H1 (cell line): Measurements from ENCODE around the gene UBR3. TPM values are rescaled to one million over a fixed set of nuclear protein-coding genes. Genes with fewer than 3 reads are reported as not detected.

Experiments
- CTCF ChIA-PET: fragments of 300-600 bp; sonication (Branson Sonifier 250); formaldehyde crosslinking; loops from one replicate; lab custom pipeline; 2021; ENCODE audit not compliant: partially characterized antibody; lab: Charles Lee
- POLR2A ChIA-PET: fragments of 300-600 bp; sonication (Branson Sonifier 250); formaldehyde crosslinking; loops from one replicate; lab custom pipeline; 2021; ENCODE audit warnings: inconsistent platforms; ENCODE audit not compliant: partially characterized antibody; lab: Charles Lee
- DNase-seq, 2 experiments: peaks; one replicate each; pipeline versions ENCODE4 v3.0.0 to v3.0.0-alpha.2; 2010 to 2022; ENCODE audit warnings: low spot score in 2 of 2, low read depth in 1 of 2, mixed read lengths in 1 of 2
- FAIRE-seq: peaks from 2 replicates; lab custom pipeline; 2011; peaks lifted over from hg19 to GRCh38; lab: Jason Lieb, UNC
- H2AFZ ChIP-seq: 2 replicates; pipeline ENCODE4 v1.8.1; 2012; ENCODE audit warnings: low read length, inconsistent platforms
- H2AK5ac ChIP-seq: 2 replicates; pipeline ENCODE4 v1.6.1; 2013; ENCODE audit warnings: low read depth, low read length
- H2BK120ac ChIP-seq: replicated peaks from 2 replicates; pipeline ENCODE3; 2013; ENCODE audit warnings: low read depth, low read length, inconsistent platforms
- H2BK12ac ChIP-seq: 2 replicates; pipeline ENCODE4 v1.6.1; 2013; ENCODE audit warnings: low read depth, low read length
- H2BK15ac ChIP-seq: 2 replicates; pipeline ENCODE4 v1.6.1; 2013; ENCODE audit warnings: low read length
- H2BK20ac ChIP-seq: 2 replicates; pipeline ENCODE4 v1.6.1; 2013; ENCODE audit warnings: low read length
- H2BK5ac ChIP-seq: 2 replicates; pipeline ENCODE4 v1.6.1; 2013; ENCODE audit warnings: low read depth, low read length
- H3K14ac ChIP-seq: 2 replicates; pipeline ENCODE4 v1.6.1; 2013; ENCODE audit warnings: inconsistent platforms; ENCODE audit not compliant: insufficient read length
- H3K18ac ChIP-seq: 2 replicates; pipeline ENCODE4 v1.6.1; 2013; ENCODE audit warnings: low read length; ENCODE audit errors: extremely low read depth
- H3K23ac ChIP-seq: 2 replicates; pipeline ENCODE4 v1.6.1; 2013; ENCODE audit warnings: inconsistent platforms; ENCODE audit not compliant: insufficient read length
- H3K23me2 ChIP-seq: 2 replicates; pipeline ENCODE4 v1.6.1; 2013; ENCODE audit warnings: low read depth, low read length
- H3K27ac ChIP-seq: 2 replicates; pipeline ENCODE4 v1.6.1; 2011; ENCODE audit warnings: low read depth, low read length, inconsistent platforms
- H3K27me3 ChIP-seq, 4 experiments: replicated peaks in 1 of 4; 1 replicate in 1 of 4; 2 replicates in 3 of 4; pipeline versions ENCODE4 v1.6.1 to v1.8.1; 2011 to 2013; ENCODE audit warnings: low read length in 3 of 4, mild to moderate bottlenecking in 3 of 4, inconsistent platforms in 2 of 4, mixed read lengths in 2 of 4, moderate library complexity in 1 of 4; ENCODE audit not compliant: control insufficient read depth in 3 of 4, insufficient read depth in 3 of 4; ENCODE audit errors: extremely low read depth in 1 of 4
- H3K36me3 ChIP-seq, 4 experiments: 2 replicates each; pipeline versions ENCODE4 v1.6.1 to v1.8.1; 2011 to 2013; ENCODE audit warnings: mild to moderate bottlenecking in 4 of 4, low read length in 3 of 4, moderate library complexity in 2 of 4, control low read depth in 1 of 4, inconsistent platforms in 1 of 4; ENCODE audit not compliant: insufficient read depth in 4 of 4, control insufficient read depth in 2 of 4
- H3K4ac ChIP-seq: replicated peaks from 2 replicates; pipeline ENCODE3; 2013; ENCODE audit warnings: low read length, low read depth, mixed read lengths, inconsistent platforms; ENCODE audit not compliant: insufficient read length
- H3K4me1 ChIP-seq, 4 experiments: replicated peaks in 1 of 4; 1 replicate in 1 of 4; 2 replicates in 3 of 4; pipeline versions ENCODE4 v1.6.1 to v1.8.1; 2011 to 2013; ENCODE audit warnings: low read length in 3 of 4, inconsistent platforms in 2 of 4, mixed read lengths in 1 of 4; ENCODE audit not compliant: insufficient read depth in 4 of 4, control insufficient read depth in 3 of 4
- H3K4me2 ChIP-seq, 2 experiments: 2 replicates each; pipeline versions ENCODE4 v1.6.1 to v1.8.1; 2011 to 2013; ENCODE audit warnings: low read depth in 2 of 2, low read length in 2 of 2, control low read depth in 1 of 2, inconsistent platforms in 1 of 2, mild to moderate bottlenecking in 1 of 2; ENCODE audit not compliant: insufficient read depth in 1 of 2
- H3K4me3 ChIP-seq, 4 experiments: fragments of 200-600, 300-600 bp in 1 of 4; sonication (generic), shearing (Covaris generic), sonication (Bioruptor Twin) in 1 of 4; 2 replicates each; pipeline versions ENCODE4 v1.5.1 to v1.8.1; 2011 to 2016; ENCODE audit warnings: low read length in 4 of 4, low read depth in 3 of 4, control low read depth in 2 of 4, inconsistent platforms in 2 of 4, mild to moderate bottlenecking in 2 of 4, mixed read lengths in 1 of 4, moderate library complexity in 1 of 4; ENCODE audit not compliant: insufficient read depth in 2 of 4; ENCODE audit errors: extremely low read depth in 1 of 4
- H3K56ac ChIP-seq: replicated peaks from 2 replicates; pipeline ENCODE3; 2013; ENCODE audit warnings: low read depth, mild to moderate bottlenecking, mixed read lengths, low read length, inconsistent platforms; ENCODE audit not compliant: insufficient read length
- H3K79me1 ChIP-seq: 2 replicates; pipeline ENCODE4 v1.6.1; 2013; ENCODE audit warnings: low read depth, low read length, control low read depth
- H3K79me2 ChIP-seq, 2 experiments: 2 replicates each; pipeline versions ENCODE4 v1.6.1 to v1.8.1; 2012 to 2013; ENCODE audit warnings: low read length in 2 of 2, mild to moderate bottlenecking in 2 of 2, inconsistent platforms in 1 of 2; ENCODE audit not compliant: insufficient read depth in 2 of 2, control insufficient read depth in 1 of 2
- H3K9ac ChIP-seq, 4 experiments: replicated peaks in 1 of 4; 1 replicate in 1 of 4; 2 replicates in 3 of 4; pipeline versions ENCODE4 v1.6.1 to v1.8.1; 2011 to 2013; ENCODE audit warnings: low read depth in 3 of 4, low read length in 3 of 4, control low read depth in 2 of 4, mild to moderate bottlenecking in 2 of 4, moderate library complexity in 2 of 4, inconsistent platforms in 1 of 4; ENCODE audit errors: extremely low read depth in 1 of 4
- H3K9me3 ChIP-seq, 2 experiments: 2 replicates each; pipeline versions ENCODE4 v1.6.1 to v1.8.1; 2012 to 2013; ENCODE audit warnings: mild to moderate bottlenecking in 2 of 2, moderate library complexity in 2 of 2, control low read depth in 1 of 2, inconsistent platforms in 1 of 2, low read depth in 1 of 2, low read length in 1 of 2, mixed read lengths in 1 of 2; ENCODE audit not compliant: insufficient read depth in 2 of 2
- H4K20me1 ChIP-seq, 2 experiments: replicated peaks in 1 of 2; 2 replicates each; pipeline versions ENCODE3 to v1.8.1; 2011 to 2013; ENCODE audit warnings: inconsistent platforms in 2 of 2, low read length in 2 of 2, mild to moderate bottlenecking in 1 of 2; ENCODE audit not compliant: insufficient read depth in 2 of 2, control insufficient read depth in 1 of 2
- H4K5ac ChIP-seq: 2 replicates; pipeline ENCODE4 v1.6.1; 2013; ENCODE audit warnings: low read length, low read depth, mixed read lengths, inconsistent platforms; ENCODE audit not compliant: insufficient read length
- H4K8ac ChIP-seq: 2 replicates; pipeline ENCODE4 v1.8.0; 2013; ENCODE audit warnings: mild to moderate bottlenecking, moderate library complexity, low read length, inconsistent platforms; ENCODE audit not compliant: insufficient read depth; ENCODE audit errors: extremely low read depth
- H4K91ac ChIP-seq: replicated peaks from 2 replicates; pipeline ENCODE3; 2013; ENCODE audit warnings: low read length, mixed read lengths, inconsistent platforms; ENCODE audit not compliant: insufficient read length
- MAFK ChIP-seq: IDR thresholded peaks from 2 replicates; pipeline ENCODE4 v1.6.1; 2012; ENCODE audit warnings: low read depth, mild to moderate bottlenecking, improper control_type of control experiment, low read length
- RAD21 ChIP-seq, 2 experiments: IDR thresholded peaks in 1 of 2; conservative IDR thresholded peaks in 1 of 2; 2 replicates each; pipeline ENCODE4 v1.6.1; 2011; ENCODE audit warnings: low read depth in 2 of 2, low read length in 2 of 2, improper control_type of control experiment in 1 of 2, inconsistent platforms in 1 of 2, mild to moderate bottlenecking in 1 of 2, moderate library complexity in 1 of 2
- SIX5 ChIP-seq: IDR thresholded peaks from 2 replicates; pipeline ENCODE4 v1.6.1; 2011; ENCODE audit warnings: mild to moderate bottlenecking, low read depth, low read length
- WGBS, 2 experiments: shearing (Covaris generic) in 1 of 2; methylation state at CpG; one replicate each; pipeline versions ENCODE4 v1.1.6 to v1.1.7; 2013 to 2015; ENCODE audit warnings: low lambda C conversion rate in 2 of 2, mixed read lengths in 2 of 2, inconsistent platforms in 1 of 2, low coverage in 1 of 2, missing lambda C conversion rate in 1 of 2; ENCODE audit not compliant: insufficient replicate concordance in 2 of 2, insufficient coverage in 1 of 2, insufficient read length in 1 of 2; ENCODE audit errors: extremely low coverage in 1 of 2, missing lambda C conversion rate in 1 of 2; 5-methylcytosine and 5-hydroxymethylcytosine counted together
- polyA plus RNA-seq, 7 experiments: library from polyadenylated mRNA; depleted of rRNA in 3 of 7; stranded (reverse) in 5 of 7; unstranded in 2 of 7; fragments of >200 nt in 5 of 7; fragments of 200-250 nt in 2 of 7; gene quantifications; 1 replicate in 5 of 7; 2 replicates in 1 of 7; 4 replicates in 1 of 7; pipeline versions ENCODE4 v1.2.1 to v1.2.3, GENCODE V29; 2011 to 2013; ENCODE audit warnings: missing spikeins in 2 of 7, mixed read lengths in 2 of 7
- total RNA-seq: library from RNA; stranded (reverse); fragmentation: NEBNext Ultra II Directional; extraction: Animal tissue kit (Norgen Biotek cat#: 25700); gene quantifications from 2 replicates; pipeline ENCODE4 v1.2.1, GENCODE V29; 2021
- TF ChIP-seq, protein P1 (sequence below), 3 experiments: IDR thresholded peaks; 1 replicate in 2 of 3; 2 replicates in 1 of 3; pipeline versions ENCODE4 v1.5.1 to v1.6.1; 2011; ENCODE audit warnings: low read length in 3 of 3, mild to moderate bottlenecking in 3 of 3, inconsistent platforms in 2 of 3, low read depth in 1 of 3, moderate library complexity in 1 of 3; ENCODE audit not compliant: insufficient read depth in 1 of 3; ENCODE audit errors: control extremely low read depth in 1 of 3

Gene UBR3
- total and polyA plus RNA-seq, 2 of the 8 experiments (the other 6 are each of a cell fraction or from before 2014, with no cell fraction given) = 3.7 to 17.7 TPM

DNA sequence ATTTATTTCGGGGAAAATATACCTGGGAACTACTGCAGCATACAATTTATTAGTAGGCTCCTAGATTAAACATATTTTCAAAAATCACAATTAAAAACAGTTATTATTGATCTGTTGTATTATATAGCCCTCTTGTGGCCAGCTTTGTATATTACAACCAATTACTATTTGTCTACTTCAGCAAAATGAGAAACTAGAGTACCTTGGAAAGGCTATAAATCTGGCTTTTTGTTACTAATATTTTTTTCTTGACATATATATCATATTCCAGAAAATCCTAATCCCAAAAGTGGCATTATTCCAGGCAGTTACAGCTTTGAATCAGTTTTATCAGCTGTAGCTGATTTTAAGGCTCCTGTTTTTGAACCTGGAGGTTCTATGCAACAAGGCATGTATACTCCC, 101.2 kb downstream of the UBR3 start:
- H2AFZ ChIP-seq = no peak overlapping the region
- no peak overlapping the region for H2AK5ac ChIP-seq
- H4K20me1 ChIP-seq = no peaks in the 10 kb centered on the region
- no peak overlapping the region for H3K18ac ChIP-seq
- no peak overlapping the region for H2BK12ac ChIP-seq
- H3K9me3 ChIP-seq = no peaks in the 10 kb centered on the region
- FAIRE-seq = peak; percentile 42
- no peak overlapping the region for H3K4me3 ChIP-seq
- H3K4me1 ChIP-seq = no peaks in the 10 kb centered on the region
- no peaks in the 10 kb centered on the region for H3K27me3 ChIP-seq
- H4K91ac ChIP-seq = no peak overlapping the region
- 46% methylated on average over 1 of the region's 1 CpG; no CpG with 5 or more reads in 1 of the 2 experiments for WGBS, 2 experiments
- no peak overlapping the region for H2BK5ac ChIP-seq
- no peak overlapping the region for H3K9ac ChIP-seq
- TF ChIP-seq MAFK (peak; percentile 85), RAD21 (IDR thresholded peaks at IDR 0.05 in 1 of 2, conservative IDR thresholded peaks at IDR 0.05 in 1 of 2; ENCODE audit: low read depth in 2 of 2, low read length in 2 of 2) (peak in 1 of 2 experiments; percentile 60), SIX5 (no peak)
- TF ChIP-seq, protein P1, sequence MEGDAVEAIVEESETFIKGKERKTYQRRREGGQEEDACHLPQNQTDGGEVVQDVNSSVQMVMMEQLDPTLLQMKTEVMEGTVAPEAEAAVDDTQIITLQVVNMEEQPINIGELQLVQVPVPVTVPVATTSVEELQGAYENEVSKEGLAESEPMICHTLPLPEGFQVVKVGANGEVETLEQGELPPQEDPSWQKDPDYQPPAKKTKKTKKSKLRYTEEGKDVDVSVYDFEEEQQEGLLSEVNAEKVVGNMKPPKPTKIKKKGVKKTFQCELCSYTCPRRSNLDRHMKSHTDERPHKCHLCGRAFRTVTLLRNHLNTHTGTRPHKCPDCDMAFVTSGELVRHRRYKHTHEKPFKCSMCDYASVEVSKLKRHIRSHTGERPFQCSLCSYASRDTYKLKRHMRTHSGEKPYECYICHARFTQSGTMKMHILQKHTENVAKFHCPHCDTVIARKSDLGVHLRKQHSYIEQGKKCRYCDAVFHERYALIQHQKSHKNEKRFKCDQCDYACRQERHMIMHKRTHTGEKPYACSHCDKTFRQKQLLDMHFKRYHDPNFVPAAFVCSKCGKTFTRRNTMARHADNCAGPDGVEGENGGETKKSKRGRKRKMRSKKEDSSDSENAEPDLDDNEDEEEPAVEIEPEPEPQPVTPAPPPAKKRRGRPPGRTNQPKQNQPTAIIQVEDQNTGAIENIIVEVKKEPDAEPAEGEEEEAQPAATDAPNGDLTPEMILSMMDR (IDR thresholded peaks at IDR 0.05; ENCODE audit: control extremely low read depth in 1 of 3, insufficient read depth in 1 of 3, low read depth in 1 of 3, low read length in 3 of 3) = peak in 2 of 3 experiments; percentile 38 to 43; a peak in 2 of 4 replicates
- no peak overlapping the region for H4K8ac ChIP-seq
- no peak for DNase-seq
- H3K56ac ChIP-seq = no peak overlapping the region
- H2BK120ac ChIP-seq = no peak overlapping the region
- H3K23me2 ChIP-seq = no peaks in the 10 kb centered on the region
- H2BK20ac ChIP-seq = no peak overlapping the region
- no peaks in the 10 kb centered on the region for H3K79me2 ChIP-seq
- ChIA-PET POLR2A (no interaction called here), CTCF (interaction anchor here (0.6 to 2.7 kb wide), 14 partner anchors 12 to 409 kb away, joined by 3 to 9 read pairs (median 3); partner anchors contain the start of gene UBR3)
- H3K27ac ChIP-seq = no peak overlapping the region
- H3K36me3 ChIP-seq = no peaks in the 10 kb centered on the region
- no peak overlapping the region for H4K5ac ChIP-seq
- H3K4me2 ChIP-seq = no peak overlapping the region
- no peak overlapping the region for H3K4ac ChIP-seq
- no peaks in the 10 kb centered on the region for H3K79me1 ChIP-seq
- H2BK15ac ChIP-seq = no peak overlapping the region
- no peak overlapping the region for H3K23ac ChIP-seq
- no peak overlapping the region for H3K14ac ChIP-seq
